ENCODE measurements around the gene MPL. TPM values are rescaled to one million over a fixed set of nuclear protein-coding genes. Genes with fewer than 3 reads are reported as not detected.

Gene MPL
- total and polyA plus RNA-seq, 10 of the 15 experiments (the other 5 are each of a cell fraction or from before 2014, with no cell fraction given) = not detected

GRCh38 chr1:43358121-43358745 is 20.6 kb downstream of the MPL start (continued):
- no peak for TF ChIP-seq ATF3 (IDR thresholded peaks at IDR 0.05; ENCODE audit: borderline replicate concordance, extremely low read depth, low read depth, low read length)
- peak; percentile 63 to 76 for TF ChIP-seq IKZF2 (IDR thresholded peaks at IDR 0.05)
- no peak for TF ChIP-seq BCL11A (IDR thresholded peaks at IDR 0.05; ENCODE audit: low read depth, low read length)
- no peak for TF ChIP-seq TAF1 (IDR thresholded peaks at IDR 0.05; ENCODE audit: borderline replicate concordance, low read depth, low read length)
- TF ChIP-seq POLR2AphosphoS5 (IDR thresholded peaks at IDR 0.05; ENCODE audit: low read length) = peak; percentile 38; the same call in 1 of the 2 replicates
- TF ChIP-seq CBX5 (IDR thresholded peaks at IDR 0.05; ENCODE audit: low read depth) = no peak

GRCh38 chr1:43358746-43359693 is 21.4 kb downstream of the MPL start, which contains the start of gene CDC20:
TSS of gene CDC20 (plus strand) at chr1:43358981. CDS start at chr1:43359216, 235 bp downstream.
- no peaks in the 10 kb centered on the region for H4K20me1 ChIP-seq (ENCODE audit: control insufficient read depth, insufficient read depth)
- ChIA-PET CTCF (interaction anchor here (1.0 to 3.1 kb wide), 9 partner anchors 9 to 140 kb away, joined by 3 to 44 read pairs (median 6); partner anchors contain the start of genes ELOVL1, HYI, MED8 and SZT2), POLR2A (interaction anchor here (1.0 to 3.0 kb wide), 8 partner anchors 9 to 291 kb away, joined by 3 to 25 read pairs (median 6); partner anchors contain the start of genes ELOVL1, KDM4A, MED8 and SZT2), RAD21 (ENCODE audit: unreplicated experiment) (interaction anchor here (0.7 to 3.2 kb wide), 16 partner anchors 9 to 446 kb away, joined by 3 to 49 read pairs (median 6); partner anchors contain the start of gene ELOVL1), SMC1A (ENCODE audit: uncharacterized antibody, unreplicated experiment) (interaction anchor here (0.7 to 4.5 kb wide), 11 partner anchors 9 to 135 kb away, joined by 3 to 26 read pairs (median 6); partner anchors contain the start of genes ELOVL1, MED8 and SZT2)
- under 1% methylated on average over 43 of the region's 59 CpGs for WGBS (ENCODE audit: insufficient coverage, insufficient replicate concordance, low lambda C conversion rate, missing lambda C conversion rate)
- peaks cover 11 to 13% of the 10 kb centered on the region in 2 experiments for H3K36me3 ChIP-seq (ENCODE audit: control insufficient read depth in 2 of 2, insufficient read depth in 2 of 2, low read length in 1 of 2)
- H3K4me2 ChIP-seq (ENCODE audit: control insufficient read depth, insufficient read depth) = peak within 1 kb of the TSS; percentile 96
- peak within 1 kb of the TSS; percentile 92 for H2AFZ ChIP-seq (ENCODE audit: control insufficient read depth, low read depth, low read length)
- peaks cover 36% of the 10 kb centered on the region for H3K79me2 ChIP-seq (ENCODE audit: control insufficient read depth, insufficient read depth, low read length)
- FAIRE-seq (peak; percentile 62), DNase-seq (ENCODE audit: low read depth, low spot score) (peak; percentile 89), ATAC-seq (peak; percentile 98)
- H3K9me3 ChIP-seq (replicated peaks; ENCODE audit: control insufficient read depth, insufficient read depth, low read length) = no peaks in the 10 kb centered on the region
- H3K27me3 ChIP-seq (replicated peaks in 1 of 2; ENCODE audit: control insufficient read depth in 2 of 2, insufficient read depth in 2 of 2, low read length in 1 of 2) = no peaks in the 10 kb centered on the region
- BruUV-seq (replicated peaks) = TSS peak; percentile 84
- peak within 1 kb of the TSS; percentile 87 for H3K27ac ChIP-seq (ENCODE audit: control insufficient read depth, insufficient read depth)
- in situ Hi-C loops (cut with MboI) = no loop called here
- peak within 1 kb of the TSS; percentile 92 for H3K4me3 ChIP-seq
- peak within 1 kb of the TSS; percentile 95 for H3K9ac ChIP-seq (ENCODE audit: control insufficient read depth, insufficient read depth, low read length)
- peaks cover 10% of the 10 kb centered on the region for H3K4me1 ChIP-seq (ENCODE audit: control insufficient read depth, insufficient read depth, low read length)
- intact Hi-C loops (cut with micrococcal nuclease; ENCODE audit: unreplicated experiment) = loop anchor here (2.0 kb wide), 1 partner anchor 120 kb away; no protein-coding TSS in a partner anchor
- TF ChIP-seq TAF1 (IDR thresholded peaks at IDR 0.05; ENCODE audit: borderline replicate concordance, low read depth, low read length) (no peak), NFYB (IDR thresholded peaks at IDR 0.05; ENCODE audit: insufficient read depth, low read depth, low read length) (peak; percentile 98), SIX5 (IDR thresholded peaks at IDR 0.05; ENCODE audit: low read depth, low read length, severe bottlenecking) (no peak), NFIC (IDR thresholded peaks at IDR 0.05; ENCODE audit: low read depth, low read length) (no peak), EP300 (IDR thresholded peaks at IDR 0.05; ENCODE audit: borderline replicate concordance in 1 of 2, control insufficient read depth in 1 of 2, low read depth in 2 of 2, low read length in 2 of 2) (no peak), RBBP5 (conservative IDR thresholded peaks at IDR 0.05) (no peak), JUND (IDR thresholded peaks at IDR 0.05; ENCODE audit: low read depth, low read length) (no peak), SMC3 (IDR thresholded peaks at IDR 0.05; ENCODE audit: borderline replicate concordance, low read length) (no peak), HDAC2 (IDR thresholded peaks at IDR 0.05) (peak; percentile 90; the same call in 1 of the 2 replicates), ZNF384 (IDR thresholded peaks at IDR 0.05; ENCODE audit: borderline replicate concordance, low read depth, low read length) (no peak)

All from GM12878 (cell line).